Liver (tissue), 2 donors: ENCODE measurements around the gene LRPPRC.

ENCODE experiments used
- TF ChIP-seq, protein P1 (sequence below): fragments of 150-350 bp; IDR thresholded peaks from 2 replicates; pipeline ENCODE4 v1.5.1; 2017; ENCODE audit warnings: improper control_type of control experiment, low read depth, low read length; ENCODE audit not compliant: missing input control
- TF ChIP-seq, protein P2 (sequence below): IDR thresholded peaks from 2 replicates; pipeline ENCODE4 v1.6.1; 2016; ENCODE audit warnings: antibody characterized with exemption, mild to moderate bottlenecking
- donor health status: healthy.

DNA sequence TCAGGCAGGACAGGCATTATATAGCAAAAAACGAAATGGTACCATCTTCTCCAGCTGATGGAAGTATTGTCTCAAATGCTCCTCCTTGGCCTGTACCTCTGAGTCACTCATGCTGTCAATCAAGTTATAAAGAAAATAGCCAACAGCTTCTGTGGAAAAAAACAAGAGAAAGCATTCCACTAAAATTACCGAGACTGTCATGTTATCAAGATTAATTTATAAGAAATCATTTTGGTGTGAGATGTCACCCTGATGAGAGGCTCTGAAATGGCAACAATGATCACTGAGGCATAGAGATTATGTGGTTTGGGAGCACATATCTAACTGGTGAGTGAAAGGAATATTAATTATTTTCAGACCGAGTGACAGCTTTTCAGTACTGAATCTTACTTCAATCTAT is 47.4 kb downstream of the LRPPRC start:
- TF ChIP-seq, protein P1, sequence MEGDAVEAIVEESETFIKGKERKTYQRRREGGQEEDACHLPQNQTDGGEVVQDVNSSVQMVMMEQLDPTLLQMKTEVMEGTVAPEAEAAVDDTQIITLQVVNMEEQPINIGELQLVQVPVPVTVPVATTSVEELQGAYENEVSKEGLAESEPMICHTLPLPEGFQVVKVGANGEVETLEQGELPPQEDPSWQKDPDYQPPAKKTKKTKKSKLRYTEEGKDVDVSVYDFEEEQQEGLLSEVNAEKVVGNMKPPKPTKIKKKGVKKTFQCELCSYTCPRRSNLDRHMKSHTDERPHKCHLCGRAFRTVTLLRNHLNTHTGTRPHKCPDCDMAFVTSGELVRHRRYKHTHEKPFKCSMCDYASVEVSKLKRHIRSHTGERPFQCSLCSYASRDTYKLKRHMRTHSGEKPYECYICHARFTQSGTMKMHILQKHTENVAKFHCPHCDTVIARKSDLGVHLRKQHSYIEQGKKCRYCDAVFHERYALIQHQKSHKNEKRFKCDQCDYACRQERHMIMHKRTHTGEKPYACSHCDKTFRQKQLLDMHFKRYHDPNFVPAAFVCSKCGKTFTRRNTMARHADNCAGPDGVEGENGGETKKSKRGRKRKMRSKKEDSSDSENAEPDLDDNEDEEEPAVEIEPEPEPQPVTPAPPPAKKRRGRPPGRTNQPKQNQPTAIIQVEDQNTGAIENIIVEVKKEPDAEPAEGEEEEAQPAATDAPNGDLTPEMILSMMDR = no peak
- TF ChIP-seq, protein P2, sequence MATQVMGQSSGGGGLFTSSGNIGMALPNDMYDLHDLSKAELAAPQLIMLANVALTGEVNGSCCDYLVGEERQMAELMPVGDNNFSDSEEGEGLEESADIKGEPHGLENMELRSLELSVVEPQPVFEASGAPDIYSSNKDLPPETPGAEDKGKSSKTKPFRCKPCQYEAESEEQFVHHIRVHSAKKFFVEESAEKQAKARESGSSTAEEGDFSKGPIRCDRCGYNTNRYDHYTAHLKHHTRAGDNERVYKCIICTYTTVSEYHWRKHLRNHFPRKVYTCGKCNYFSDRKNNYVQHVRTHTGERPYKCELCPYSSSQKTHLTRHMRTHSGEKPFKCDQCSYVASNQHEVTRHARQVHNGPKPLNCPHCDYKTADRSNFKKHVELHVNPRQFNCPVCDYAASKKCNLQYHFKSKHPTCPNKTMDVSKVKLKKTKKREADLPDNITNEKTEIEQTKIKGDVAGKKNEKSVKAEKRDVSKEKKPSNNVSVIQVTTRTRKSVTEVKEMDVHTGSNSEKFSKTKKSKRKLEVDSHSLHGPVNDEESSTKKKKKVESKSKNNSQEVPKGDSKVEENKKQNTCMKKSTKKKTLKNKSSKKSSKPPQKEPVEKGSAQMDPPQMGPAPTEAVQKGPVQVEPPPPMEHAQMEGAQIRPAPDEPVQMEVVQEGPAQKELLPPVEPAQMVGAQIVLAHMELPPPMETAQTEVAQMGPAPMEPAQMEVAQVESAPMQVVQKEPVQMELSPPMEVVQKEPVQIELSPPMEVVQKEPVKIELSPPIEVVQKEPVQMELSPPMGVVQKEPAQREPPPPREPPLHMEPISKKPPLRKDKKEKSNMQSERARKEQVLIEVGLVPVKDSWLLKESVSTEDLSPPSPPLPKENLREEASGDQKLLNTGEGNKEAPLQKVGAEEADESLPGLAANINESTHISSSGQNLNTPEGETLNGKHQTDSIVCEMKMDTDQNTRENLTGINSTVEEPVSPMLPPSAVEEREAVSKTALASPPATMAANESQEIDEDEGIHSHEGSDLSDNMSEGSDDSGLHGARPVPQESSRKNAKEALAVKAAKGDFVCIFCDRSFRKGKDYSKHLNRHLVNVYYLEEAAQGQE = no peak
